ENCODE measurements around the gene ACO2.
"Not testable (repeated sequence)": the region's sequence is repeated elsewhere in the genome, so short reads cannot be mapped to it uniquely, and the experiment has no call there.

Gene ACO2

GRCh38 chr22:41561788-41562187, 92.9 kb downstream of the ACO2 start:
- in situ Hi-C loops (cut with HindIII; ENCODE audit: low sequenced_read_pairs): loop anchor here (5.0 kb wide), 2 partner anchors 49 to 89 kb away; no protein-coding TSS in a partner anchor

DNA sequence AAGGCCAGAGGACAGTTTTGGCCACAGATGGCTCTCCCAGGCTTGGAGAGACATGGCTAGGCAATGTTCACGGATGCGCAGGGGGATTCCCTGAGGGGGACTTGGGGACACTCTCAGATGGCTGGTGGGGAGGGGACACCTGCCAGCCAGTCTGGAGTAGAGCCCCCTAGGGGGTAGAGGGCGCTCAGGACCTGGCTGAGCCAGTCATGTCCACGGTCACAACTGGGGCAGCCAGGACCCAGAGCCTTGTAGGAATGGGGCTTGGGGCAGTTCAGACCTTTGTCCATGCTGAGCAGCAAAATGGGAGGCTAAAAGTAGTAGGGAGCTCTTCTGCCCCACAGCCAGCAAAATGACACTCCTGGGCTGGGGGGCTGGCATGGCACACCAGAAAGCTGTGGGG, 93.5 kb downstream of the ACO2 start:
- in situ Hi-C loops (cut with HindIII; ENCODE audit: low sequenced_read_pairs): loop anchor here (5.0 kb wide), 2 partner anchors 50 to 90 kb away; no protein-coding TSS in a partner anchor

GRCh38 chr22:41563051-41563711, 94.3 kb downstream of the ACO2 start:
- in situ Hi-C loops (cut with HindIII; ENCODE audit: low sequenced_read_pairs): loop anchor here (5.0 kb wide), 2 partner anchors 51 to 91 kb away; no protein-coding TSS in a partner anchor

DNA sequence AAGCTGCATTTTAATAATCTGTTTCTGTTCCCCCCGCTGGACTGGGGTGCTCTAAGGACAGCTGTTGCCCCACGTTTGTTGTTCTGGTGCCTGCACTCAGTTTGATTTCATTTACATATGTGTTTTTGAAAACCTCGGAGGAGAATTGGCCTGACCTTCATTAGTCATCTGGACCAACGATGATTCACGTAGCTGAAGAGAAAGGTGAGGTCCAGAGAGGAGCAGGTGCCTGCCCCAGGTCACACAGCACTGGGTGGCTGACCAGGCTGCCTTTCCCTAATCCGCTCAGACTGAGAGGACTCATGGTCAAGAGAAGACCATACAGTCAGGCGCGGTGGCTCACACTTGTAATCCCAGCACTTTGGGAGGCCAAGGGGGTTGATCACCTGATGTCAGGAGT, 95.6 kb downstream of the ACO2 start:
- in situ Hi-C loops (cut with HindIII; ENCODE audit: low sequenced_read_pairs): loop anchor here (5.0 kb wide), 2 partner anchors 52 to 92 kb away; no protein-coding TSS in a partner anchor

DNA sequence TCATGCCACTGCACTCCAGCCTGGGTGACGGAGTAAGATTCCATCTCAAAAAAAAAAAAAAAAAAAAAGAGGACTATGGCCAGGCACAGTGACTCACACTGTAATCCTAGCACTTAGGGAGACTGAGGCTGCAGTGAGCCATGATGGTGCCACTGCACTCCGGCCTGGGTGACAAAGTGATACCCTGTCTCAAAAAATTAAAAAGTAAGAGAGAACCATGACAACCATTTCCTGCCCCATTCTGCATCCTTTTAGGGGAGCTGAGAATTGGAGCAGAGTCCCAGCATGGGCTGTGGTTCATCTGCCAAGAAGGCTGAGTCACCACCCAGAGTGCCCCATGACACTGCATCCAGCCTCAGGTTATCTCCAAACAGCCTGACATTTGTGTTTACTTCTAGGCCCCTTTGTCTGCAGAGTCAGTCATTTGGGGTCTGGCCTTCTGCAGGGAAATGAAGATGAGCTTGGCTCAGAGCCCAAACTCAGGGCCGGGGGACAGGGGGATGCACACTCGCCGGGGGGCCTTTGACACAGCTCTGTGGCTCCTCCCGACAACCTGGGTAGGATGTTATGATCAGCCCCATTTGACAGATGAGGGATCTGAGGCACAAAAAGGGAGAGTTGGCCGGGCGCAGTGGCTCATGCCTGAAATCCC, 96.6 kb downstream of the ACO2 start:
- in situ Hi-C loops (cut with HindIII; ENCODE audit: low sequenced_read_pairs): no loop called here

DNA sequence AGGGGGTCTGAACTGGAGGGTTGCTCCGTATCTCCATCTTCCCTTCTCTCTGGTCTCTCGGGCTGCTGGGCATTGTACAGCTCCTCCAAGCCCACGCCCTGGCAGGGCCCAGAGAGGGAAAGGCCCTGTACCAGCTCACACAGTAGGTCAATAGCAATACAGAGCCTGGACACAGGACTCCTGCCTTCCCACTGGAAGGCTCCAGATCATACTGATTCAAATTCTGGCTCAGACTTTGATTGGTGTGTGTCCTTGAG, 98.5 kb downstream of the ACO2 start:
- in situ Hi-C loops (cut with HindIII; ENCODE audit: low sequenced_read_pairs): no loop called here

DNA sequence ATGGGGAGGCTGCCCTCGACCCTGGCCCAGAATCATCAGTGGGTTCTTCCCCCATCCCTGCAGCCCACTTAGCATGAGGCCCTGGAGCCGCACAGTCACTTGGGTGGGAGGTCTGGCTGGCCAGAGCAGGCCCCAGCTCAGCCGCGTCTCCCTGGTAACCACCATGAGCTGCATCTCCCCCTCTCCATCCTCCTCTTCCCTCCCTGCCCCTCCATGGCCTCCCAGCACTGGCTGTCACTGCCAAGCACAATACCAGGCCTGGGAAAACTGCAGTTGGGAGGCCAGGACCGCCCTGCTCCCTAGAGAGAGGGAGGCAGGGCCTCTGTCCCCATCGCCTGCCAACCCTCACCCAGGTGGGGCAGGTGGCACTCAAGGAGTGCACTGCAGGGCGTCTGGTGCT, 99.9 kb downstream of the ACO2 start:
- in situ Hi-C loops (cut with HindIII; ENCODE audit: low sequenced_read_pairs): no loop called here

- in situ Hi-C loops (cut with HindIII; ENCODE audit: low sequenced_read_pairs): no loop called here
These were observed 101.3 kb downstream of the ACO2 start for GRCh38 chr22:41570221-41570620.

DNA sequence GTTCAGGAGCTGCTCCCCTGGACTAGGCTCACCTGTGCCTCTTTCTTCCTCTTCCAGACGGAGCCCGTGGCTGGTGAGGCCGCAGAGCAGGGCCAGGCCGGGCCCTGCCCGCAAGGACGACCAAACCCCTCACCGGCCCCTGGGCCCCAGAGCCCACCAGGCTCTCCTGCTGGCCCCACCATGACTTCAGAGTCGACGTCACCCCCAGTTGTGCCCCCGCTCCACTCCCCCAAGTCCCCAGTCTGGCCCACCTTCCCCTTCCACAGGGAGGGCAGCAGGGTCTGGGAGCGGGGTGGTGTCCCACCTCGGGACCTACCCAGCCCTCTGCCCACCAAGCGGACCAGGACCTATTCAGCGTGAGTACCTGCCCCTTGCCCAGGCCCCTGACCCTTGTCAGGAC, 102.9 kb downstream of the ACO2 start:
- in situ Hi-C loops (cut with HindIII; ENCODE audit: low sequenced_read_pairs): no loop called here

DNA sequence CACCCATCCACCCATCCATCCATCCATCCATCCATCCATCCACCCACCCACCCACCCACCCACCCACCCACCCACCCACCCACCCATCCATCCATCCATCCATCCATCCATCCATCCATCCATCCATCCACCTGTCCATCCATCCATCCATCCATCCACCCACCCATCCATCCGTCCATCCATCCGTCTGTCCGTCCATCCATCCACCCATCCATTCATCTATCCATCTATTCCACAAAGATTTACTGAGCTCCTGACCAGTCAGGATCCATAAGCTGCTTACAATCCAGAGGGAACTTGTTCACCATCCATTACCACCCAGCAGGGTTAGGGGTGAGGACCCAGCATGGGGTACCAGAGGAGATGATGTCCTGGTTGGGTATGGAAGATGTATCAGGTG, 103.4 kb downstream of the ACO2 start:
- in situ Hi-C loops (cut with HindIII; ENCODE audit: low sequenced_read_pairs): not testable (repeated sequence)

- in situ Hi-C loops (cut with HindIII; ENCODE audit: low sequenced_read_pairs): no loop called here
These were observed 104.8 kb downstream of the ACO2 start for GRCh38 chr22:41573677-41574076.

DNA sequence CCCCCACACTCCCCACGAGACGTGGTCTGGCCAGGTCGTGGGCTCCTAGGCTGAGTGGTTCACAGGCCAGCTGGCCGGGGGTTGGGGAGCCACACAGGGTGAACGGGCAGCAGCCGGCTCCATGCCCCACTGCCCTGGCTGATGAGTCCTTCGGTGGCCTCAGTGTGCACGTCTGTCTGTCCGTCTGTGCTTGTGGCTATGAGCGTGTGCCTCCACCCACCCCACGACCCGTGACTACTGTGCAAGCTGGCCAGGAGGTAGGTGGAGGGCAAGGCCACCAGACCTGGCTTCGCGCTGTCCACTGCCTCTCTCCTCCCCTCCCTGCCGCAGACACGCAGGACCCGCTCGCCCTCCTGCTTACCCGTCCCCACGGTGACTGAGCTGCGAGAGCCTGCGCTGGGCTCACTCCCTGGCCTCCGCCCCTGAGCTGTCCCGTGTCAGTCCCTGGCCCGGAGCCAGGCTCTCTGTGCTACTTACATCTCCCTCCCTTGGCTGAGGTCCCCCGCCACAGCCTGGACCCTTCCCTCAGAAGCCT, 106.0 kb downstream of the ACO2 start:
- in situ Hi-C loops (cut with HindIII; ENCODE audit: low sequenced_read_pairs): no loop called here

DNA sequence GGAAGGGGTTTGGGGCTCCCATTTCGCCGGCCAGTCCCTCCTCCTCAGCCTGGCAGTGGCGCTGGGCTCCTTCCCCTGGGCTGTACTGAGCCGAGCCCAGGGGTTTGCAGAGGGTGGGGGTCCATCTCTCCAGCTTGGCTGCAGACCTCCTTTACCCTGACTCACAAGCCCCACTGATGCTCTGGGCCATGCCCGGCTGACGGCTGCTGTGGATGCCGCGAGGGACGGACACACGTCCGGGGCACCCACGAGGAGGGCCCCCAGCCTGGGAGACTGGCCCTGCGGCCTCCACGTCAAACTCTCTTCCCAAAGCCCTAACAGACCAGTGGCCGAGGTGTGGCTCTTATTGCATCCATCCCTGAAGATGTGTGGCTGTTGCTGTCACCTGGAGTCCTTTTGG, 106.6 kb downstream of the ACO2 start:
- in situ Hi-C loops (cut with HindIII; ENCODE audit: low sequenced_read_pairs): no loop called here

GRCh38 chr22:41576877-41577276, 108.0 kb downstream of the ACO2 start:
- in situ Hi-C loops (cut with HindIII; ENCODE audit: low sequenced_read_pairs): no loop called here

GRCh38 chr22:41578114-41578513, 109.2 kb downstream of the ACO2 start:
- in situ Hi-C loops (cut with HindIII; ENCODE audit: low sequenced_read_pairs): no loop called here
